HG03354 (cell line): ENCODE measurements around the gene TRIM56.
"Not testable (repeated sequence)": the region's sequence is repeated elsewhere in the genome, so short reads cannot be mapped to it uniquely, and the experiment has no call there.

Experiments used
- ATAC-seq: cut with Tn5 transposase; IDR thresholded peaks from one replicate; pipeline ENCODE4 v1.9.1; 2021; ENCODE audit warnings: mild to moderate bottlenecking; ENCODE audit not compliant: unreplicated experiment, poor library complexity, severe bottlenecking

The TRIM56 gene

DNA sequence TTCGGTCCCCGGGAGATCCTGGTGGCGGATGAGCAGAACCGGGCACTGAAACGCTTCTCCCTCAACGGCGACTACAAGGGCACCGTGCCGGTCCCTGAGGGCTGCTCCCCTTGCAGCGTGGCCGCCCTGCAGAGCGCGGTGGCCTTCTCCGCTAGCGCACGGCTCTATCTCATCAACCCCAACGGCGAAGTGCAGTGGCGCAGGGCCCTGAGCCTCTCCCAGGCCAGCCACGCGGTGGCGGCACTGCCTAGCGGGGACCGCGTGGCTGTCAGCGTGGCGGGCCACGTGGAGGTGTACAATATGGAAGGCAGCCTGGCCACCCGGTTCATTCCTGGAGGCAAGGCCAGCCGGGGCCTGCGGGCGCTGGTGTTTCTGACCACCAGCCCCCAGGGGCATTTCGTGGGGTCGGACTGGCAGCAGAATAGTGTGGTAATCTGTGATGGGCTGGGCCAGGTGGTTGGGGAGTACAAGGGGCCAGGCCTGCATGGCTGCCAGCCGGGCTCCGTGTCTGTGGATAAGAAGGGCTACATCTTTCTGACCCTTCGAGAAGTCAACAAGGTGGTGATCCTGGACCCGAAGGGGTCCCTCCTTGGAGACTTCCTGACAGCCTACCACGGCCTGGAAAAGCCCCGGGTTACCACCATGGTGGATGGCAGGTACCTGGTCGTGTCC is 3.7 kb downstream of the TRIM56 start:
- ATAC-seq = no peak

DNA sequence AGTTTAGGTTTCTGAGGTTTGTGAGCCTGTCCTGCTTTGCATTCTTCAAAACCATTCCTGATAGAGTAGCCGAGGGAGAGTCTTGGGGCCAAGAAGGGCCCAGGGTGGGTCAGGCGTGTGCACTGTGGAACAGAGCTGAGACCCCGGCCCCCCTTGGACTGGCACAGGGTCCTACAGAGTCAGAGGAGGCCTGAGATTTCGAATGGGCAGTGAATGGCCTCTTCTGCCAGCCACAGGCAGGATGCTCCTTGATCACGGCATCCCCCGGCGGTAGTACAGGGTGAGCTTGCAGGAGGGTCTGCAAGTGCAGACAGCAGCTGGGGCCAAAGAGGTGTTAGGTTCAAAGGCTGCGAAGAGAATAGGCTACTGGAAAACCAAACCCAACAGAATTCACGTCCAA is 4.6 kb downstream of the TRIM56 start:
- no peak for ATAC-seq

DNA sequence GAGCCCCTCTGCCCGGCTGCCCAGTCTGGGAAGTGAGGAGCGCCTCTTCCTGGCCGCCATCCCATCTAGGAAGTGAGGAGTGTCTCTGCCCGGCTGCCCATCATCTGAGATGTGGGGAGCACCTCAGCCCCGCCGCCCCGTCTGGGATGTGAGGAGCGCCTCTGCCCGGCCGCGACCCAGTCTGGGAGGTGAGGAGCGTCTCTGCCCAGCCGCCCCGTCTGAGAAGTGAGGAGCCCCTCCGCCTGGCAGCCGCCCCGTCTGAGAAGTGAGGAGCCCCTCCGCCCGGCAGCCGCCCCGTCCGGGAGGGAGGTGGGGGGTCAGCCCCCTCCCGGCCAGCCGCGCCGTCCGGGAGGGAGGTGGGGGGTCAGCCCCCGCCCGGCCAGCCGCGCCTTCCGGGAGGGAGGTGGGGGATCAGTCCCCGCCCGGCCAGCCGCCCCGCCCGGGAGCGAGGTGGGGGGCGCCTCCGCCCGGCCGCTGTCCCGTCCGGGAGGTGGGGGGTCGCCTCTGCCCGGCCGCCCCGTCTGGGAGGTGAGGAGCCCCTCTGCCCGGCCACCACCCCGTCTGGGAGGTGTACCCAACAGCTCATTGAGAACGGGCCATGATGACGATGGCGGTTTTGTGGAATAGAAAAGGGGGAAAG is 7.1 kb downstream of the TRIM56 start:
- ATAC-seq = not testable (repeated sequence)

DNA sequence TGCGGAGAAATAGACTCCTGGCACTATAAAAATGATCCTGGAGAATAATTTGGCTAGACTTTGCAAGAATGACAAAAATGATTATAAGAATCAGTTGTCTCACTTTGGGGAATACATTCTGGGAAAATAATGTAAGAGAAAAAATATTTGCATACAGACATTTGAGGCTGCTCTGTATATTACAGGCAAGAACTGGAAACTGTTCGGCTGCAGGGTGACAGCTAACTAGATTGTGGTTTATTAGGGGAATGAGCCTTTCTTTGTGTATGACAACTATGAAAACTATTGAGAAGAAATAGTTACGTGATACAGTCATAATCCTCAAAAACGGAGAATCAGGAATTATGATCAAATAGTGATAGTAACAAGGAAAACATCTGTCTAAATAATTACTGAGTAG is 8.6 kb downstream of the TRIM56 start:
- ATAC-seq = no peak

DNA sequence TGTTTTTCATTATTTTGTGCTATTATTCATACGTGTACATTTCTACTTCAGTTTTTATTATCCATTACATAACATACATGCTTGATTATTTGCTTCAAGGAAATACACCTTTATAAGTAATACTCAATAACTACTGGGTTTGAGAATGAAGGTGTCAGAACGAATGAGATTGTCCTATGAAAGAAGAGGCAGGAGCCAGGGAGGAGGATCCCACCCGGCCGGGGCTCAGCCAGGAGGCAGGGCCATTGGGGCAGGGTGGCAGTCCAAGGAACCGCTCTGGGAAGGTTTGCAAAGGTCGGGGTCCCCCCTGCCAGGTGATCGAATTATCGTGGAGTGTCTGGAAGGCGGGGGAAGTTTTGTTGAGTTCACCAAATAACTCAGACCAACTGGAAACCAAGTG is 9.1 kb downstream of the TRIM56 start:
- ATAC-seq = no peak

DNA sequence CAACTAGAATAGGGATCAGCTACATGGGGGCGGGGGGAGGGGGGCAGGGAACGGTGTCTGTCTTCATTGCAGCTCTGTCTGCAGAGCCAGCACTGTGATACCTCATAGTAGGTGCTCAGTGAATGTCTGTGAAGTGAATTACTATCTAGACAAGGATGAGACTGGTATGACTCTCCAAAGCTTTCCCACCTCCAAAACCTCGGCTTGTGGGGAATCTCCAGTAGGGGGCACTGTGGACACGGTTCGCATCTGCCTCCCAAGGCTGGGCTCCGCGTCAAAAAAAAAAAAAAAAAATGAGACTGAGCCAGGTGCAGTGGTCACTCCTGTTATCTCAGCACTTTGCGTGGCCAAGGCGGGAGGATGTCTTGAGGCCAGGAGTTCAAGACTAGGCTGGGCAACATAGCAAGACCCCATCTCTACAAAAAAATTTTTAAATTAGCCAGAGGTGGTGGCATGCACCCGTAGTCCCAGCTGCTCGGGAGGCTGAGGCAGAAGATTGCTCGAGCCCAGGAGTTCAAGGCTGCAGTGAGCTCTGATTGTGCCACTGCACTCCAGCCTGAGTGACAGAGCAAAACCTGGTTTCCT is 9.6 kb downstream of the TRIM56 start:
- ATAC-seq = no peak

DNA sequence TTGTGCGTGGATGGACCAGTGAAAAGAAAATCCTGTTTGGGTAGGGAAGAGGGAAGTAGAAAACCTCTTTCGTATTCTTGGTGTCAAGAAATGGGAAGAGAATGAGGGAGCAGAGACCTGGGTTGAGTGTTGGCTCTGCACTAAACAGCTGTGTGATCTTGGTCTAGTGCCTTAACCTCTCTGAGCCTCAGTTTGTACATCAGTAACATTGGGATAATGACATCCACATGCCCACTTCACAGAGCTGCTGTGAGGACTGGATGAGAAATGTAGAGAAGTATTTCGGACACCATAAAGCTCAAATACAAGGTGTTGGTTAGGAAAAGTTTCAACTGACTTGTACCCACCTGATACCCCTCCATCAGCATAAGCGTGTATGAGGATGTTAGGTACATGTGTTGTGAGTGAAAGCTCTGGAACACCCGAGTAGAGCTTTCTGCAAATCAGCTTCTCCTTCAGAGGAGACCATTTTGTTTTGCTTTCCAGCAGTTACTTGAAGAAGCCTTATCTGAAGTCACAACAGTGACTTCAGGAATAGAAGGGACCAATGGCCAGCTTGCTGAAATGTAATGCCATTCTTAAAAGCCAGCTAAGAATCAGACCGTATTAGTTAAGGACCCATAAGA is 11.2 kb downstream of the TRIM56 start:
- ATAC-seq = no peak

DNA sequence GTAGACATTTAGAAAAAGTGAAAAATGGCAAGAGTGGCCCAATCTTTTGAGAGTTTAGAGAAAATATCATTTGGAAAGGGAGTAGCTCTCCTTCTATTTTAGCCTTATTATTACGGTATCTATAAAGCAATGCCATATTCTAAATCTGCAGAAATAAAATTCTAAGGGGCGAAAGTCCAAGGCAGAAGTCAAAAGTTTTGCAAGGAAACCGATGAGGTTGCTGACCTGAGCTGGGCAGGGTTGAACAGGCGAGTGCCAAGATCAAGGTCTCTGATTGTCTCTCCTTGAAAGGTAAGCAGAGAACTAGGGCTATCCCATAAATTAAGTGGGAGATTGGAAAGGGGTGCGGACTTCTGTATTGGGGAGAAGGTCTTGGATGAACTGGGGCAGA is 11.7 kb downstream of the TRIM56 start:
- ATAC-seq = no peak

DNA sequence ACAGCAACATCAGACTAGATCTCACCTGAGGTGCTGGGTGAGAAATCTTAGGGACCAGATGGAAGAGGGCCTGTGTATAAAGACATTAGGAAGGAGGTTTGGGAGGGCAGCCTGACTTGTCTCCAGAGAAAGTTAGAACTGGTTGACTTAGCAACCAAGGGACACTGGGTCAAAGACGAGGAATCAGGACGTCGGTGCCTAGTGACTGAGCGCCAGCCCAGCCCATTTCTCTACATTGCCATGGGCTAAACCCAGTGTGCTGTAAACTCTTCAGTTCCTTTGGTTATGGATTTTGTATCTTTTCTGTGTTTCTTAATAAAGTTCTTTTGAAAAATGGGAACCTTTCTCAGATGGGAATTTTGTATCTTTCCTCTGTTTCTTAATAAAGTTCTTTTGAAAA is 12.3 kb downstream of the TRIM56 start:
- no peak for ATAC-seq

DNA sequence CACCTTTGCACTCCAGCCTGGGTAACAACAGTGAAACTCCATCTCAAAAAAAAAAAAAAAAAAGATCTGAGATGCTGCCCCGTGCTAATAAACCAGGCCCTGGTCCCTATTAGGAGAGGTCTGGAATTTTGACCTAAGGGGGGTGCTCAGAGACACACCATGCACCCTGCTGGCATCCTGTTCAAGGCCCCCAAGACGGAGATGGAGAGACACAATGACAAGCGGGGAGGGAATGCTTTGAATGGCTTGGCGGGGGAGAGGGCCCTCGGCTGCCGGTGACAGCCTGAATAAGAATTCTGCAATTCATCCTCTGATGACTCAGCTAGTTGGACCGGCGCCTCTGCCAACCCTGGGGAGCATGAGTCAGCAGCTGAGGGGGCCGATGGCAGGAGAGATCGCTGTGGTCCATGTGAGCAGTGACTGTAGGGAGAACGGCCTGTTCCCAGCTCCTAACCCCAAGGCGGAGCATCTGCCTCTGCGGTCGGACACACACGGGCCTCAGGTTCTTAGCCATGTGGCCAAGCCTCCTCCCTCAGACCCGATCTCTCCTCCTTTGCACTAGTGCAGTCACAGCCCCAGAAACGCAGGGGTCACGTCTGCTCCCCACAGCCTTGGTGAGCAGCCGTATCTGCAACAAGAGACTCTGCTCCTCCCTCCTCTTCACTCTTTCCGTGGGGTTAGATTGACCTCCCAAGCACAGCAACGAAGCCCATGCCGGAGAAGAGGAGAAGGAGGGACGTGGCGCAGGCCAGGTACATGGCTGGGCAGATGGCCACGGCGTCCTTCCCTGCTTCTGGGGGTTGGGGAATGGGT is 14.9 kb downstream of the TRIM56 start:
- no peak for ATAC-seq

DNA sequence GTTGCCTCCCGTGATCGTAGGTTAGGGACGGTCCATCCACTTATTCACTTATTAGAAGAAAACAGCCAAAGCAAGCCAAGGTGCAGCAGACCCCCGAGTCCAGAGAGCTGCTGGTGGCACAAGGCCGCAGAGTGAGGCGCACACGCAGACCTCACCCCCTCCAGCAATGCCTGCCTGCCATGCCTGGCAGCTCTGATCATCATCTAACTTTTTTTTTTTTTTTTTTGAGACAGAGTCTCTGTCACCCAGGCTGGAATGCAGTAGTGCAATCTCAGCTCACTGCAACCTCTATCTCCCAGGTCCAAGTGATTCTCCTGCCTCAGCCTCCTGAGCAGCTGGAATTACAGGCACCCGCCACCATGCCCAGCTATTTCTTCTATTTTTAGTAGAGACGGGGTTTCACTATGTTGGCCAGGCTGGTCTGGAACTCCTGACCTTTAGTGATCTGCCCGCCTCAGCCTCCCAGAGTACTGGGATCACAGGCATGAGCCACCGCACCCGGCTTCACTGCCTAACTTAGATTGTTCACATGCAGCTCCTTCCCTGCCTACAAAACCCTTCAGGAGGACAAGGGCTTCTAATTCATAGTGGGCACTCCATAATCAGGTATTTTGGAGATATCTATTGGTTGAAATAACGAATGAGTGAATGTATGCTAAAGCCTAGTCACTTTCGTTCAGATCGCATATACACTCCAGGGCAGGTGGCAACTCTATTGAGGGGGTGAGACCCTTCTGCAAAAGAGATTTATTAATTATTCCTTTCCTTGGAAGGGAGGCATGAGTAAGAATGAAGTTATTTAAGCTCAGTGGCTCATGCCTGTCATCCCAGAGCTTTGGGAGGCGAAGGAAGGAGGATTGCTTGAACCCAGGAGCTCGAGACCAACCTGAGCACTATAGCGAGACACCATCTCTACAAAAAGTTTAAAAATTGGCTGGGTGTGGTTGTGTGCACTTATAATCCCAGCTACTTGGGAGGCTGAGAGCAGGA is 15.9 kb downstream of the TRIM56 start:
- no peak for ATAC-seq

DNA sequence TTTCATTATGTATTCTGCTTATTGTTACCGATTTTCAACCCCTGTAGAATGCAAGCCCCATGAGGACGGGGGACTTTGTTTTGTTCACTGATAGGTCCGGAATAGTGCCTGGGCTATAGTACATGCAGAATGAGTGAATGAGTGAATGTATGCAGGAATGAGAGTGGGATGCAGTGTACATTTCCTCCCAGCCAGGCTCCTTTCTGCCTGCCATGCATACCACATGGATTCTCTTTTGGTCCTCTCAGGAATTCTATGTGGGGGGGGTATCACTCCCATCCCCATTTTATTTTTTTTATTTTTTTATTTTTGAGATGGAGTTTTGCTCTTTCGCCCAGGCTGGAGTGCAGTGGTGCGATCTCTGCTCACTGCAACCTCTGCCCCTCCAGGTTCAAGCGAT is 16.7 kb downstream of the TRIM56 start:
- ATAC-seq = no peak

DNA sequence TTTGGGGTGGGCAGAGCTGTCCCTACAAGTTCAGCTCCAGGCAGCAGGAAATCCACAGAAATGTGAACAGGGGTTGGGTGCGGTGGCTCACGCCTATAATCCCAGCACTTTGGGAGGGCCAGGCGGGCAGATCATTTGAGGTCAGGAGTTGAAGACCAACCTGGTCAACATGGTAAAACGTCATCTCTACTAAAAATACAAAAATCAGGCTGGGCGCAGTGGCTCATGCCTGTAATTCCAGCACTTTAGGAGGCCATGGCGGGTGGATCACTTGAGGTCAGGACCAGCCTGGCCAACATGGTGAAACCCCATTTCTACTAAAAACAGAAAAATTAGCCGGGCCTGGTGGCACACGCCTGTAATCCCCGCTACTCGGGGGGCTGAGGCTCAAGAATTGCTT is 18.4 kb downstream of the TRIM56 start:
- ATAC-seq = not testable (repeated sequence)

DNA sequence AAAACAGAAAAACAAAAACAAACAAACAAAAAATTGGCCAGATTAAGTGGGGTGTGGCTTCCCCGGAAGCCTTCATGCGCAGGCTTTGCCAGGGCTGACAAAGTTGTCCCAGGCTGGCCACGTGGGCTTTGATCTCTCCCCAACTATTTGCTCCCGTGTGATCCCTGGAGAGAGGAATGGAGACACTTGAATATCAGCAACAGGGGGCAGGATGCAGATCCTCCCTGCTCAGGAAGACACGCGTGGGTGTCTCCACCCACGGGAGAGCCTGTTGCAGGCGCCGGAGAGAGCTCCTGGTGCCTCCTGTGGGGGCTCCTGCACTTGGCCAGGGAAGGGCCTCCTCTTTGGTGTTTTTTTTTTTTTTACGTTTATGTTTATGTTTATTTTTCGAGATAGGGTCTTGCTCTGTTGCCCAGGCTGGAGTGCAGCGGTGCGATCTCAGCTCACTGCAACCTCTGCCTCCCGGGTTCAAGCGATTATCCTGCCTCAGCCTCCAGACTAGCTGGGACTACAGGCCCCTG is 19.0 kb downstream of the TRIM56 start:
- no peak for ATAC-seq

DNA sequence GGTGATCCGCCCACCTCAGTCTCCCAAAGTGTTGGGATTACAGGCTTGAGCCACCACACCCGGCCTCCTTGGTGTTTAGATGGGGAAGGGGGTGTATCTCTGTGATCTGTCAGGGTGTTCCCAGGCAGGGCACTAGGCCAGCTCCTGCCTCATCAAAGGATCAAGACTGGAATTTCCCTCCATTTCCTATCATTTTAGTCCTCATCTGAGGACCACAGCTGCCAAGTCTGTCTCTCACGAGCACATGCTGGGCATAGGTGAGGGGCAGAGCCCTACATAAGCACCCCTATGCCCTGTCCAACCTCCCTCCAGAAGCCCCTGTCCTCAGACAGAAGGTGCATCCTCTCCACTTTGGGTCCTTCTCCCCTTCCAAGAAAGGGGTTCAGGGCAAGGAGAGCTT is 19.5 kb downstream of the TRIM56 start:
- no peak for ATAC-seq

DNA sequence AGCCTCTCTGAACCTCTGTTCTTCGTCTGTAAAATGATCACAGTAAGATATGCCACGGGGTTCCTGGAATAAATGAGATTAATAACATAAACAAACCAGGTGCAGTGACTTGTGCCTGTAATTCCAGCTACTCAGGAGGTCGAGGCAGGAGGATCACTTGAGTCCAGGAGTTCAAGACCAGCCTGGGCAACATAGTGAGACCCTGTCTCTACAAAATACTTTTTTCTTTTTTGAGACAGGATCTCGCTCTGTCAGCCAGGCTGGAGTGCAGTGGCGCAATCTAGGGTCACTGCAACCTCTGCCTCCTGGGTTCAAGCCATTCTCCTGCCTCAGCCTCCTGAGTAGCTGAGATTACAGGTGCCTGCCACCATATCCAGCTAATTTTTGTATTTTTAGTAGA is 20.0 kb downstream of the TRIM56 start:
- ATAC-seq = not testable (repeated sequence)

DNA sequence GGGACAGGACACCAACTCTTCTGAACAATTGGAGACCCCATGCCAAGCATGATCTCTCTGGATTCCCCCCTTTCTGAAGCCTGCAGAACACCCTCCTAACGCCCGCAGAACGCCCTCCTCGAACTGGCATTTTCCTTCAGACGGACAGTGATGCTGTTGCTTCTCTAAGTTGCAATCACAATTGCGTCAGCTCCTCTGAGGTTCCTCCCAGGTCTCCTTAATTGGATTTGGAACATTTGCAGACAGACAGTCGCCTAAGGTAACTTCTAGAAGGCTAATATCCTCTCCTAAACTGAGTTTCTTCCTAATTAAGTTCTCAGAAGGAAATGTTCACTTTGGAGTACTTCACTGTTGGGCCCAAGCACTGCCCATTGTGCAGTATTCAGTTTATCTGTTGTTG is 21.1 kb downstream of the TRIM56 start:
- ATAC-seq = no peak

DNA sequence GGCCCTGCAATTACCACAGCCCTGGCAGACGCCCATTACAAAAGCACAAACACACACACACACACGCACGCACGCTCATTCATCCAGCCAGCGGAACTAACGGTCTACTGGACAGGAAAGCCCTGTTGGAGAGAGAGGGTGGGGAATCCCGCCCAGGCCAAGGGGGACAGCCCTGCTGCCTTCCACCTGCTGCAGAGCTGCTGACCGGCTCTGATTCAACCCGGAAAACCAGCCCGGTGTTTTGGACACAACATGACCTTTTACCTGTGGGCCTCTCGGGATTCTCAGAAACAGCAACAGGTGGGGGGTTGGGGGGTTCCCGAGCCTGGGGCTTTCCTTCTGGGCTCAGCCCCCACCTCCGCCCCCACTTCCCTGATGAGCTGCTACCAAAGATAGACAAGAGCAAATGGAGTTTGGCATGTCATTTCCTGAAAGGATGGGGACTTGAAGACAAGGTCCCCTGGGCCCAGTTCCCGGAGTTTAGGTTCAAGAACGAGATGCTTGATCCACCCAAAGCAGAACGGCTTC is 23.1 kb downstream of the TRIM56 start:
- no peak for ATAC-seq

DNA sequence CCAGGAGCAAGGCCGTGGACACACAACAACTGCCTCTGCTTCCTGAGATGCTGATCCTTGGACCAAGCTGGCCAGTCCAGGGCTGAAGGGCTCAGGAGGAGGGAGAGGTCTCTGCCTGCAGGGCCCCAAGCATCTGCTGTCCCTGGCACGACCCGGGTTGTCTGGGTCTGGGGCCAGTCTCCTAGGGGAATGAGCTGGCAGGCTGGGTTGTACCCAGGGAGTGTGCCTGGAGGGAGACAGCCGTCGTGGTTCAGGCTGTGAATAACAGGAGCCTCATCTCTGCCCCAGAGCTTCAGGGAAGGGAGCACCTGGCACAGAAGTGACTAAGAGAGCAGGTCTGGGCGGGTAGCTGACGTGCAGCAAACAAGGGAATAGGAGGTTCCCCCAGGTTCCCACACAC is 23.7 kb downstream of the TRIM56 start:
- no peak for ATAC-seq
